Stimulated activated CD8-positive, alpha-beta memory T cell treated with anti-CD3 and anti-CD28 coated beads, Interleukin-15, amount 100 ng/mL, for 1 hour (primary cell): ENCODE measurements around the gene USP6NL.
"Not testable (repeated sequence)": the region's sequence is repeated elsewhere in the genome, so short reads cannot be mapped to it uniquely, and the experiment has no call there.

Experiments used
- DNase-seq: peaks from one replicate; pipeline ENCODE4 v3.0.0-alpha.2; 2020; ENCODE audit warnings: low read depth

Gene USP6NL

DNA sequence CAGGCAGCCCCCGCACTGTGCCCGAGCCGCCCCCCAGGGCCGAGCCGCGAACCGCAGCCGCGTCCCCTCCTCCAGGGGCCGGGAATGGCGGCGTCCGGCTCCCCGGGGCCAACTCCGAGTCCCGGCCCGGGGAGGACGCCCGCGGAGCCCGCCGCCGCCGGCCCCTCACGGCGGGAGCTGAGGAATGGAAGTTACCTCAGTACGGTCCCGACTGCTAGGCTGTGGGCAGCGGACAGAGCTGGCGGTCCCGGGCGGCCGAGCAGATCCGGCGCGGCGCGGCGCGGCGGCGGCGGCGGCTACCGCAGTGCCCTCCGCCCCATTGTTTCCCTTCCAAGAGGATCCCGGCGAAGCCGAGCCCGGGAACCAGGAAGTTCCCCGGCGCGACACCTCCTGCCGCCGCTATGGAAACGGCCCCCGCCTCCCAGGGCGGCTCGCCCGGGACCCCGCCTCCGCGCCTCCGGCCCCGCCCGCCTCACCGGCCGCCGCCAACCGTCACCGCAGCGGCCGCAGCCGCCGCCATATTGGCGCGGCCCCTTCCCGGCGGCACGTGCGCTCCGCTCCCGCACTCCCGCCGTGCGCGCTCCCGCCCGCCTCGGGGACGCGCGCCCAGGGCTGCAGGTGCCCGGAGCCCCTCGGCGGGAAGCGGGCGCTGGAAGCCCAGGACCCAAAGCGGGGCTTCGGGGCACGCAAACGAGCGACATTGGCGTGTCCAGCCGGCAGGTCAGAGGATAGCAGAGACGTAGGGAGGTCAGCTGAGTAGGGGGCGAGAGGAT lies at the start of gene USP6NL:
USP6NL (minus strand) TSS at position 403 of the 773 bp plus-strand sequence. CDS start 14,016 bp downstream, outside the sequence.
- peak; percentile 18 for DNase-seq

DNA sequence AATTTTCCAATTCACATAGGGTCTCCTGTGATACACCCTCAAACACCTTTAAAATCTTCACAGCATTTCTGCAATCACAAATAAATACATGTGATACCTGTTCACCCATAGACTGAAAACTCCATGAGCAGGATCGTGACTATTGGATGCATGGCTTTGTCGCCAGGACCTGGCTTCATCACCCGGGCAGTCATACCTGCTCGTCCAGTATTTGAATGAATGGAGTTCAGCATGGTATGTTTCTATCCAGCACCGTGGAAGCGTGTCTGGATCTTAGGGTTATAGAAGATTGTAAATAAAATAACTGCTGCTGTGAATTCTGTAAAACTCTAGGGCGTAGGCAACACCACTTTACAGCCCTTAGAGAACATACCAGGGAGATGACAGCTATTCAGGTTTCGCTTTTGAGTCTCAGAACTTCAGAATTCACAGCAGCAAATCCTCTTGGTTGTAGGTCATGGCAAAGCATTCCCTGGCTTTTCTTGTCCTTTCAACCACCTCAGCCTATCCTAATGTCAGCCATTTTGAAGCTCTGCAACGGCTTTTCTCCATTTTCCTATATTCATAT lies 47.4 kb upstream of the USP6NL start:
- no peak for DNase-seq

DNA sequence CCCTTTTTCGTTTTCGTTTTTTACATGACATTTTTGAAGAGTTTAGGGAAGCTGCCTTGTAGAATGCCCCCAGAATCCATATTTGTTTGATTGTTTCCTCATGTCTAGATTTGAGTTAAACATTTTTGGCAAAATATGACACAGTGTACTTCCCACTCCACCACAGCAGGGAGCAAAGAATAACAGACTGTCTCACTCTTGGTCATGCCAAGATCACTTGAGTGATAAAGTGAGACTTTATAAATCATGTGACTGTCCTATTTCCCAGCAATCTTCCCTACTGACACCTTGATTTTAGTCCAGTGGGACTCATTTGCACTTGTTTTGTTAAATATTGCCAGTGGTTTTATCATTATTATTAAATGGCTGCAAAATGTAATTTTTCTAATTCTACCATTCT lies 44.4 kb upstream of the USP6NL start:
- DNase-seq = no peak

DNA sequence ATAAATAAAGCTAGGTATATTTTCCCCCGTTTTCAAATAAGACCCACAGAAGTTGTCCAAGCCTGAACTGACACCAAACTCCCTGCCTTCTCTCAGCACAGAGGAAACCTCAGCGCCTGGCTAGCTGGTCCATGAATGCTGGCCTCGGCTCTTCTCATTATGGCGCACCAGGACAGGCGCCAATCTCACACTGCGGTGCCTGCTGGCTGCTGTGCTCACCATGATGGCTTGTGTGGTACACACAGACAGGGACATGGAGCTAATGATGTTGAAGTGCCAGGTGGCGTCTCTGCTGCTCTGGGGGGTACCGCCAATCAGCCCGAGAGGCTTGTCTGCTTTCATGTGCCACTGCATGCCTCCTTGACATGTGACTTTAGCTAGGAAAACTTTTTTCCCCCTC lies 43.2 kb upstream of the USP6NL start:
- DNase-seq = no peak

DNA sequence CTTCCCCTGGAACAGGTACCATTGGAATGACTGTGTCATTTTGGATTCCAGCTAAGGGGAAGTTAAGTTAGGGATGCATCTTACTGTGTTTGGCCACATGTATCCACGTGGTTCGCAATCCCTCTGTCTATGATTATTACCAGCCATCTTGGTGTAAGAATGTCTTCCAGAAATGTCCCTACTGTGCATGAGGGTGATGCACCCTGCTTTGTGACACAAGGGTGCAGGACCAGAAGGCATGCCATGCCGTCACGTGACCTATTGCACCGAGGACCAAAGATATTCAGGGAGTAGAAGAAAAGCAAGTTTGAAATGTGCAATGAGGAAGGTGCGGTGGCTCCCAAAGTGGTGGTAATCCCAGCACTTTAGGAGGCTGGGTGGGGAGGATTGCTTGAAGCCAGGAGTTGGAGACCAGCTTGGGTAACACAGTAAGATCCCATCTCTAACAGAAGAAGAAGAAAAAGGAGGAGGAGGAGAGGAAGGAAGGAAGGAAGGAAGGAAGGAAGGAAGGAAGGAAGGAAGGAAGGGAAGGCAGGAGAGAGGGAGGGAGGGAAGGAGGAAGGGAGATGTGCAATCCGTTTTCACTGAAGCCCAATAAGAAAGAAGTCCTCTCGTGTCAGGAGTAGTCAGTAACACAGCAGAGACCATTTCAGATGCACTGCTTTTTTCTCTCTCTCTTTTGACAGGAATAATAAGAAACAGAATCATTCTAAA lies 42.5 kb upstream of the USP6NL start:
- DNase-seq = no peak

DNA sequence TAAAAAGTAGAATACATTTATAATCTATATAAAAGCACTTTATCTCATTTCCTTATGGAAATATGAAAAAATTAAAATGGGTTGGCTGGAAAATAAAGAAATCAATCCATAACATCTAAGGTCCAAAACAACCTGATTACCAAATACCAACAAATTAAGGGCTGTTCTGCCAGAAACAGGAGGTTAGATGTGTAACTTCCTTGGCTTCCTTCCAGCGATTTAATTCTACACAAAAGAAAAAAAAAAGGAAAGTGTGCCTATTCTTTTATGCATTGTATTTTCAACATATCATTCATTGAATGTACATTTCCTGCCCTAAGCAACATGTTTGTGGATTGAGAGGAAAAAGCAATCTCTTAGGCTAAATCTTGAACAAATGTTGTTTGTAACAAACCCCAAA lies 36.2 kb upstream of the USP6NL start:
- no peak for DNase-seq

GRCh38 chr10:11646450-11646849 lies 35.0 kb upstream of the USP6NL start:
- DNase-seq = no peak

DNA sequence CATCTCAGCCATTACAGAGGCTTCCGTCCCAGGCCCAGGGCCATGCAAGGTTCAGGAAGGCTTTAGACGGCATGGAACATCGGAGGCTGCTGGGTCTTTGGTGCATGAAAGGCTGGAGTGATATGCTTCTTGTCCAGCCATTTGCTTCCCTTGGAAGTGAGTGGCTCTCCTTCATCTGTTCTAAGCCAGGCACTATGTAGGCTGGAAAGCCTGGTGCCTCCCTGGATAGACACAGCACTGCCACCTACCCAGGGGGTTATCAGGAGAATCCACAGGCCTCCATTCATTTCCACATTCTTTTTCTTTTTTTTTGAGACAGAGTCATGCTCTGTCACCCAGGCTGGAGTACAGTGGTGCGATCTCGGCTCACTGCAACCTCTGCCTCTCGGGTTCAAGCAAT lies 31.6 kb upstream of the USP6NL start:
- no peak for DNase-seq

DNA sequence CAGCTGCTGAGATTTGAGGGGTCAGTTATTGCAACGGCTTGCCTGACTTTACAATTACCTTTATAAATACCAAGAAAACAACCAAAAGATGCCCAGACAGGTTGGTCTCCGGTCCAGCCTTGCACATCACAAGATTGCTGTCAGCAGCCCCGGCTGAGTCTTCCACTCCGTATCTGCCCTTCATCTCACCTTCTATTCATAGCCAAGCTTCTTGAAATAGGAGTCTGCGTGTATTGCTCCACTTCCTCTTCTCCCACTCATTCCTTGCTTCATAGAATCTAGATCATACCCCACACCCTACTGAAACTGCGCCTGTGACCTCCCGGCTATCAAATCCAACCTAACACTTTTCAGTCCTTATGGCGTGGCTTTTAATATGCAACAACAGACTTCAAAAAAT lies 31.1 kb upstream of the USP6NL start:
- DNase-seq = no peak

- DNase-seq = no peak
These were observed 28.7 kb upstream of the USP6NL start for GRCh38 chr10:11639849-11640764.

DNA sequence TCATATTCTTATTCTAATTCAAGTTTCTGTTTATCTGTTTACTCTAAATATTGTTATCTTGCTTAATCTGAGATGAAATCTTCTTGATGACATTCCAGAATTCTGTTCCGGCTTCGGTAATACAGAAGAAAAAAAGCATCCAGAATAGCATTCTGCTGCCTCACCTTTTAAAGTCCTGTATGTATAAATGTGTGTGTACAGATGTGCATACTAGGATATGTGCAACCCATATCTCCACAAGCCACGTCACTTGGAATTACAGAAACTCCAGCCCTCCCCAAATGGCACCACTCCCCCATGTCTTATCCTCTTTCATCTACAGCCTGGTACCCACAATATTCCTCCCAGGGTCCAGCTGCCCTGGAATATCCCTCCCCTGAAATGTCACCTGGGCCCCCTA lies 27.9 kb upstream of the USP6NL start:
- no peak for DNase-seq

GRCh38 chr10:11638055-11638698 lies 26.7 kb upstream of the USP6NL start:
- DNase-seq = no peak

- DNase-seq = no peak
These were observed 25.4 kb upstream of the USP6NL start for GRCh38 chr10:11636697-11637303.

DNA sequence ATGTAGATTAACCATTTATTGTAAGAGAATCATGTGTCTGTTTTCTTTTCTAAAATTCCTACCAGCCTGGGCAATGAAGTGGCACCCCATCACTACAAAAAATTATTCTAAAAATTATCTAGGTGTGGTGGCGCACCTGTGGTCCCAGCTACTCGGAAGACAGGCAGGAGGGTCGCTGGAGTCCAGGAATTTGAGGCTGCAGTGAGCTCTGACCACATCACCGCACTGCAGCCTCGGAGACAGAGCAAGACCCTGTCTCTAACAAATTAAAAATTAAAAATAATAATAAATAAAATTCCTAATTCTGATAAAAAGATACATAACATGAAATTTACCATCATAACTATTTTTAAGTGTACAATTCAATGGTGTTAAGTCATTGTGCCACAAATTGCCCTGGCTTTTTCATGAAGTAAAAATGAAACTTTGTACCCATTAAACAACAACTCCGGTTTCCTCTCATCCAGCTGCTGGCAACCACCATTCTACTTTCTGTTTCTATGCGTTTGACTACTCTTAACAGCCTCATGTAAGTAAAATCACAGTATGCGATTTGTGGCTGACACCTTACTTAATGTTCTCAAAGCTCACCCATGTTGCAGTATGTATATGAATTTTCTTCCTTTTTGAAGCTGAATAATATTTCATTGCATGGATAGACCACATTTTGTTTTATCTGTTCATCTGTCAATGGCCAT lies 20.6 kb upstream of the USP6NL start:
- DNase-seq = no peak

DNA sequence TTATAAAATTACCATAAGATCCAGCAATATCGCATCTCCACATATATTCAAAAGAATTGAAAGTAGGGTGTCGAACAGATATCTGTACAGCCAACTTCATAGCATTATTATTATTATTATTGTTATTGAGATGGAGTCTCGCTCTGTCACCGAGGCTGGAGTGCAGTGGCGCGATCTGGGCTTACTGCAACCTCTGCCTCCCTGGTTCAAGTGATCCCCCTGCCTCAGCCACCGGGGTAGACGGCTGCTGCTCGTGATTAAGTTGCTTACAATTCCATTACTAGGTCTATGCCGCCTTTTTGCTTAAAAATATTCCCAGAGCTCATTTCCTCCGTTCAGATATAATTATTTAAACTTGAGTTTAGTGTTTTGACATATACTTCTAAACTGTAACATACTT lies 19.8 kb upstream of the USP6NL start:
- DNase-seq = no peak

DNA sequence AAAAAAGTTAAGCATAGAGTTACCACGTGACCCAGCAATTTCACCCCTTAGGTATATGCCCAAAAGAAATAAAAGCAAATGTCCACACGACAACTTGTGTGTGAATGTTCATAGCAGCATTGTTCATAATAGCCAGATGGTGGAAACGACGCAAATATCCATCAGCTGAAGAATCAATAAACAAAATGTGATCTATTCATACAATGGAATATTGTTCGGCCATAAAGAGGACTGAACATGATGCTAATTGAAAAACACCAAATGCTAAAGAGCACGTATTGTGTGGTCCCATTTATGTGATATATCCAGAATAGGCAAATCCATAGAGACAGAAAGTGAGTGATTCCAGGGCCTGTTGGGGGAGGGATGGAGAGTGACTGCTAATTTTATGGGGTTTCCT lies 18.3 kb upstream of the USP6NL start:
- no peak for DNase-seq

- DNase-seq = not testable (repeated sequence)
These were observed 16.5 kb upstream of the USP6NL start for GRCh38 chr10:11627941-11628340.

DNA sequence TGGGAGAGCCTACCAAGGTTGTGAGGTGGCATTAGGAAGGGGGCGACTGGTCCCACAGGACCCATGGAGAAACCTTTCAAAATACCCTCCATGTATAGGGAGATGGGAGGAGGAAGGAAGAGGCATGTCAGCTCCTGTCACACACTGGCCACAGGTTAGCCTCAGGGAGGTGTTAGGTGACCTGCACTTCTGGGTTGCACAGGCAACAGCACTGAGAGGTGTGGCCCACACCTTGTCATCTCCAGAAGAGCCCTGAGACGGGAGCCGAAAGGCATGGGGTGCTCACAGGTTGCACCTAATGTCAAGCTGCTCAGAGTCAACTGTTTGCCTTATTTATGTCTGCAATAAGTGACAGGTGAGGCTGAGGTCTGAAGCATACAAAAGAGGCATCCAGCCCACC lies 14.6 kb upstream of the USP6NL start:
- no peak for DNase-seq

DNA sequence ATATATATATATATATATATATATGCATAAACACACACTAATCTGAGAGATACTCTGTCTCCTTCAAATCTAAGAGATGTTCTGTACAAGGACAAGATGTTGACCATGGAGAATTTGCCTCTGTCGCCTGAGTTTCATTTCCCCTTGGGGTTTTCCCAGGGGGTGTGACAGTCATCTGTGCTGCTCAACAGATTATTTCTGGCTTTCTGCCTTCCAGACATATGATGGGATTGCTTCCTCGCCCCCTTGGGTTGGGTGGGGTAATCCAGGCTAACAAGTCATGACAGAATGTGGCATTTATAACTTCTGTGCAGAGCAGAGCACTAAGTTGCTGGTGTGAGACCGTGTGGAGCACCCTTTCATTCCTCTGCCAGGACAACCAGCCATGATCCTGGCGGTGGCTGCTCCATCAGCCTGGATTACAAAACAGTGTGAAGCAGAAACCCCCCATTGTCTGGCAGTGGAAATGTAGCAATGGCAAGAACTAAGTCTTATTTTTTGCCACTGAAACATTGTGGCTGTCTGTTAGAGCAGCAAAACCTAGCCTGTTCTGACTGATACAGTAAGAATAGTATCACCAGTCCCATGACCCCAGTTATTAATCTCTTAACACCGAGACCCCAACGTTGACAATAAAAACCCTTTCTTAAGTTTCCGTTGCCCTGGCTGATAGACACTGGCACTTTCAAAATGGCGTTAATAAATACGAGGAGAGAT lies 13.7 kb upstream of the USP6NL start:
- no peak for DNase-seq

DNA sequence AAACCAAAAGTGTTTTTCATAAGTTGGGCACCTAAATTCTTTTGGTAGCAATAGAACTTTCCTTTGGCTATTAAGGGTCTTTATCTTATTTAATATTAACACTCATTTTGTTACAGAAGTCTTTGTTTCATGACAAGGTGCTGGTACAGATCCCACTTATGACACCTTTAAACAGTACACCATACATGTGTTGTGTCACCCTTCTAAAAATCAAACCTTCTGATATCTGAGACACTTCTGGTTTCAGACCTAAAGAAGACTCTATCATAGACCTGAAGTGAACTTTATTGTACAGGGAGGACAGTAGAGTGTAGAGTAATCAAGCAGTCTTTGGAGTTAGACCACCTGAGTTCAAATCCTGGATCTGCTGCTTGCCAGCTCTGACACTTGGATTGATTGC lies 5.8 kb upstream of the USP6NL start:
- no peak for DNase-seq
